Measurements from ENCODE around the gene HMCN1.

GRCh38 chr1:185792040-185792439 lies 57.8 kb downstream of the HMCN1 start:
- TF ChIP-seq POLR2A (IDR thresholded peaks at IDR 0.05; ENCODE audit: low read length), result no peak
- TF ChIP-seq GATA1 (IDR thresholded peaks at IDR 0.05; ENCODE audit: low read depth, low read length), result no peak
